CD4-positive, alpha-beta T cell treated with Interleukin-6 for 4 hours (primary cell): ENCODE results near the gene AGK.
"Not testable (repeated sequence)": the region's sequence is repeated elsewhere in the genome, so short reads cannot be mapped to it uniquely, and the experiment has no call there.

ENCODE experiments used
- DNase-seq: peaks from one replicate; pipeline ENCODE4 v3.0.0-alpha.2; 2020; ENCODE audit warnings: mixed read lengths

The AGK gene

DNA sequence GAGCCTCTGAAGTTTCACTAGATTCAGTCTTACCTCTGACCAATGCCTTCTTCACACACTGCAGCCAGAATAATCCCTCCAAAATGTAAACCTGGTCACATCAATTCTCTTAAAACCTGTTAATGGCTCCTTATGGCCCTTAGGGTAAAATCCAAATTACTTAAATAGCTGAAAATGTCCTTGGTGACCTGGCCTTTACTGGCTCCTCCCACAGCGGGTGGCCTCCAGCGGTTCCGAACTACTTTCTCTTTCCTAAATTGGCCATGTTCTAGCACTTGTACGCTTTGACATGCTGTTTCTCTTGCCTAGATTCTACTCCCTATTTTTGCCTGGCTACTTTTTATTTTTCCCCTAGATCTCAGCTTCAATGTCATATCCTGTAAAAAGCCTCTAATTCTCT is 36.1 kb downstream of the AGK start:
- DNase-seq: no peak

DNA sequence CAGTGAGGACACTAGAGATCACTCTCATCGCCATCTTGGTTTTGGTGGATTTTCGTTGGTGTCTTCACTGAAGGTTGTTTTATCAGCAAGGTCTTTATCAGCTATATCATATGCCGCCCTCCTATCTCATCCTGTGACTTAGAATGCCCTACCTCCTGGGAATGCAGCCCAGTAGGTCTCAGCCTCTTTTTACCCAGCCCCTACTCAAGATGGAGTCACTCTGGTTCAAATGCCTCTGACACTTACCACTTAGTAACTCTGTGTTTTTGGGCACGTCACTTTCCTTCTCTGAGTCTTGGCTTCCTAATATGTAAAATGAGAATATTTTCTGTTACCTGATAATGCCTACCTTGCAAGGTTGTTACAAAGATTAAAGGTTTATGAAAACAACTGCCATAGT is 37.7 kb downstream of the AGK start:
- no peak for DNase-seq

DNA sequence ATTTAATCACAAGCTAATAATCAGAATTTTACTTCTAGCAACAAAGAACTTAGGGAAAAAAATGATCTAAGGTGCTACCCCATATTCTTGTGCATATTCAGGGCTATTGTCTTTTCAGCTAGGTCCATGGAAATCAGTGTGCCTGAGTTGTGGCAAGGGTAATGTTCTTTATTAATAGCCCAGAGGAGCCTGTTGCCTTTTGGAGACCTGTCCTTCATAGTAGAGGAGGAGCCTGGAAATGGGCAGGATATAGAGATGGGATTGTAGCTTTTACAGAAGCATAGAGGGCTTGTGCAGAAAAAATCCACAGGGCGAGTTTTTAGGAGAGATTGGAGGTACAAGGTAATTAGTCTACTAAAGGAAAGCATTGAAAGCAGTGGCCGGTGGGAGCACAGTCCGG is 38.9 kb downstream of the AGK start:
- no peak for DNase-seq

DNA sequence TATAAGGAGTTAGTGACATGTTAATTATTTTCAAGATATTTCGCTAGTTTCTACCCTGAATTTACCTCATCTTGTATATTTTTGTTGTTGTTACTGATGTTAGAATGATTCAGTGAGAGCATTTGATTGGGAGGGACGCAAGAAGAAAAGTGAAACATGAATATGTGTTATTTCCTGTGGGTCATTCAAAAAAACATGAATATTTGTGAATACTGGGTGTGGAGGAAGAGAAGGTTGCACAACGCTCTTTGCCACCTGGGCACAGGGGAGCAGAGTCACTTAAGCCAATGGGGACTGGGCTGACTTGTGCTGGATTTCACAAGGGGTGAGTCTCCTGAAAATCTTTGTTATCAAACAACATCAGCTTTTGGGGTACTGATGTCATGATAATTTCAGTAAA is 39.5 kb downstream of the AGK start:
- DNase-seq: no peak

DNA sequence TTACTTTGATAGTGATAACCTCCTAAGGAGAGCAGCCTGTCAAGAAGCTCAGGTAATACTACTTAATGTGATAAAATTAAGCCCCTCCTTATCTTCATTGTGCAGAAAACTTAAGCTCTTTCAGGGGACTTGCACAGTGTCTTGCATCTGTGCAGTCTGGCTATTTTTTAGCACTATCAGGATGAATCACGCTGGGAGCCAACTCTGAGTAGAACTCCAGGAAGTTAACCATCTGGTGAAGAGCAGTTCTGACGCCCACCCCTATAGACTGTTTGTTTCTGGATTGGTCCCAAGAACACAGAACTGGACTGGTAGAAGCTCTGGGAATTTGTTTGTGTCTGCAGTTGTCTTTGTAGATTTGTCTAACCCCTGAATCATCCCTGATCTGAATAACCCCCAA is 41.9 kb downstream of the AGK start:
- DNase-seq: no peak

DNA sequence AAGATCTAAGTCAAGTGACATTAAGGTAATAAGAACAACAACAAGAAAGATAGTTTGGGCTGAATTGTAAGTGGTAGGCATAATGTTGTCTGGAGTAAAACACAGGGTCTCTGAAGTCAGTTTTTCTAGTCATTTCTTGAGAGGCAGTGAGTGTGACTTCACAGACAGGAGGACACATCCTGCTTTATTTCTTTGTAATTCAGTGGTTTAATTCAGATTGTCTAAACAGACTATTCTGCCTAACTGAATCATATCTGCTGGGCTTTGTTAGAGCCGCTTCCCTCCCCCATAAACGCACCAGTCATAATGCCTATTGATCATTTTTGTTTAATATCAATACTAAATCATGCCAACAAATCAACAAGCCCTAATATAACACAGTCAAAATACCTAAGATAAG is 46.8 kb downstream of the AGK start:
- DNase-seq: no peak

DNA sequence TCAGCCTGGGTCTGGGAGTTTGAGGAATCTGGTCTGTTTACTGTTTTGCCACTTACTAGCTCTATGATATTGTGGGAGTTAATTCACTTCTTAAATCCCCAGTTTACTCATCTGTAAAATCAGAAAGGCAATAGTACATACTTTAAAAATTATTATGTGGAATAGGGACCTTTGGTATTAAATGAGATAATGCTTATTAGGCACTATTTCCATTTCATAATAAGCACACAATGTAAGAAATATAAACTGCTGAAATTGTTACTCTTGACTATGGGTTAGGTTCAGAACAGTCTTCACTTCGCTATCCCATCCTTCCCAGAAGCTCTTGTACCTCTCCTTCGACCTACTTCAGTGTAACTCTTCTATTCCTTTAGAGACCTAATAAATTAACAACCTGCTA is 47.2 kb downstream of the AGK start:
- DNase-seq: no peak

DNA sequence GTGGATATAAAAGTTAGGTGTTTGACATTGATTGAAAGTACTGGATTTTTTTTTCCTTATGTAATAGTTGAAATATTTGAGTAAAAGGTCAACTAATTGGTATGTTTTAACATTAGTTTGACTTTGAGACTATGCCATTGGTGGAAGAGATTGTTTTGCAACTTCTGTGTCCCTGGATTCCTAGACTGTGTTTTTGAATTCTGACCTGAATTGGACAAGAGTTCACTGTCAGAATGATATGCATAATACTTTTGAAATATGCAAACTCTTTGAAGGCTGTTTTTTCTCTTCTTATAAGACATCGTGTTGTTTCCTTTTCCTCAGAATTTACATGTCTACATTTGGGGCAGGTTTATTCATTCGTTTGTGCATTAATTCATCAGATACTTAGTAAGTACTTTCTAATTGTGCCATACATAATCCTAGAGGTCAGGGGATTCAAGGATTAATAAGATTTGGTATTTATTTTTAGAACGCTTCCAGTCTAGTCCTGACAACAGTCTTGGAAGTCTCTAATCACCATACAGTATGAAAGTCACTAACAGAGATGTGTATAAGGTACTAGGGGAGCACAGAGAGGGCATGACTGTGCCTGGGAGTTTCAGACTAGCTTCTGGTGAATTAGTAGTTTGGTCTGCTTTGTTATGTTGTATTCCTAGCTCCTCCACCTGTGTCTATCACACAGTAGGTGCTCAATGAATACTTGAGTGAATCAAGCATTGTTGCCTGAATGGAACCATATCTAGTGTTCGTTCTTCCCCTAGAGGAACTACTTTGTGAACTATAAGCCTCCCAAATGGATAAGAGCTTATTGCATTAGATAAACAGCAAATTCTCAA is 49.2 kb downstream of the AGK start:
- DNase-seq: no peak

DNA sequence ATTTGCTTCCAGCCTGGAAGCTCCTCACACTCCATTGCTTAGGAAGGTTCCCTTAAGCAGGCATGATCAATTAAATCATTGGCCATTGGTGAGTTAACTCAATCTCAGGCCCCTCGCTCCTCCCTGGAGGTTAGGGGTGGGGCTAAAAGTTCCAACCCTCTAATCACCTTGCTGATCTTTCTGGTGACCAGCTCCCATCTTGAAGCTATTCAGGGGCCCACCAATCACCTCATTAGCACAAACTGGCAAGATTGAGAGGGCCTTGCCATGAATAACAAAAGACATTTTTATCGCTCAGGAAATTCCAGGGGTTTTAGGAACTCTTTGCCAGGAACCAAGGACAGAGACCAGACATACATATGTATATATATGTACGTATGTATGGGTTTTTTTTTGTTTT is 58.4 kb downstream of the AGK start:
- DNase-seq: no peak

DNA sequence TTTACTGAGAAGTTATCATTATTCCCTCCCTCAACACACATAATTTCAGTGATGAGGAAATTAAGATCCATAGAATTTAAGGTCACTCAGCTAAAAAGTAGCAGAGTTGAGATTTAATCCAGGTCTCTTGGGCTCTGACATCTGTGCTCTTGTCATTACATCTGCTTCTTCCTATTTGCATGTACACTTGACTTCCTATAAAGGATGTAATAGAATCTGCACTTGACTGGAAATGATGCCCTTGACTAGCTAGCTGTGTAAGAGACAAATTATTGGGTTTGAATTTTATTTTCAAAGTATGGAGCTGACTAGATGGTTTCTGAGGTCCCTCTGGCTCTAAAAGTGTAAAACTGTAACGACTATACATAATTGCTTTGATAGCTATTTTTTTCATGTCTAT is 59.5 kb downstream of the AGK start:
- DNase-seq: no peak

DNA sequence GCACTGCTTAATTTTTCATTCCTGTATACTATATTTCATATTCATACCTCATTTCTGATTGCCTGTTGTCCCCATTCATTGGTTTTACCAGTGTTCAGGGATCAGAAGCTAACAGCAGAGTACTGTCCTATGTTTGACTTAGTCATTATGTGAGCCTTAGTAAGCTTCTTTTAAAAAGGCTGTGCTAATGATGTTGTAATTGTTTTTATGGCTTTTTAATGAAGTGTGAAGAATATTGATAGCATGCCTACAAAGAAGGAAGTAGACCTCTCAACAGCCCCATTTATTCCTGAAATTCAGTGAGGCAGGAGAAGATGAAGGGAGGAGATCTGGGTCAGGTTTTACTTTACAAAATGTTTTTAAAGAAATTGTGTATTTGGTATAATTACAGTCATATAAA is 61.7 kb downstream of the AGK start:
- no peak for DNase-seq

DNA sequence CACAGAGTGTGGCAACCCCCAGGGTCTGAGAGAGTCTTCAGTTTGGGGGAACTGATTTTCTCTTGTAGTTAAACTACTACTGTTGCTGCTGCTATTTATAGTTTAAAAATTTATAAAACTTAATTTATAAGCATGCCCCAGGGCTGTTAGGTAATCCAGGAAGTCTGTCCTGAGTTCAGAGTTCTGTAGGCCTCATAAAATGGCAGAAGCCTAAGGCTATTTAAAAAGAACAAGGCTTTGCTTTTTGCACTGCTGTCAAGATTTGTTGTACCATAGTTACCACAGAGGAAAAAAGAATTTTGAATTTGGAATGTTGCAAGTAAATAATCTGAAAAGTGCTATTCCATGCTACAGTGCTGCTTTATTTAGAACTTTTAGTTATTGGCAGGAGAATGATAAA is 66.1 kb downstream of the AGK start:
- no peak for DNase-seq

DNA sequence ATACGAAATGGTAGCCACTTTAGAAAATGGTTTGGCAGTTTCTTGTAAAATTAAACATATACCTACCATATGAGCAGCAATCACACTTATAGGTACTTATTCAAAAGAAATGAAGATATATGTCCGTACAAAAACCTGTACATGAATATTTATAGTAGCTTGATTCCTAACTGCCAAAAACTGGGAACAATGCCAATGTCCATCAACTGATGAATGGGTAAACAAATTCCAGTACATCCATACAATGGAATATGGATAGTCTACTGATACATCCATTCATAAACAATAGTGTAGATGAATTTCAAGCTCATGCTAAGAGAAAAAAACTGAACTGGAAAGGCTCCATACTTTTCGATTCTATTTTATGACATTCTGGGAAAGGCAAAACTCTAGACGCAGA is 68.5 kb downstream of the AGK start:
- DNase-seq: no peak

DNA sequence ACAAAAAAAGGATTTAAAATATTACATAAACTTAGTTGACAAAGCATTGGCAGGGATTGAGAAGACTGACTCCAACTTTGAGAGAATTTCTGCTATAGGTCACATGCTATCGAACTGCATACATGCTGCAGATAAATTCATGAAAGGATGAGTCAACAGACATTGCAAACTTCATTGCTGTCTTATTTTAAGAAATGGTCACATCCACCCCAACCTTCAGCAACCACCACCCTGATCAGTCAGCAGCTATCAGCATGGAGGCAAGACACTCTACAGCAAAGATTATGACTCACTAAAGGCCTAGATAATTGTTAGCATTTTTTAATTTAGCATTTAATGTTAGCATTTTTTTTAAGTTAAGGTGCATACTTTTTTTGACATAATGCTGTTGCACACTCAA is 73.6 kb downstream of the AGK start:
- no peak for DNase-seq

DNA sequence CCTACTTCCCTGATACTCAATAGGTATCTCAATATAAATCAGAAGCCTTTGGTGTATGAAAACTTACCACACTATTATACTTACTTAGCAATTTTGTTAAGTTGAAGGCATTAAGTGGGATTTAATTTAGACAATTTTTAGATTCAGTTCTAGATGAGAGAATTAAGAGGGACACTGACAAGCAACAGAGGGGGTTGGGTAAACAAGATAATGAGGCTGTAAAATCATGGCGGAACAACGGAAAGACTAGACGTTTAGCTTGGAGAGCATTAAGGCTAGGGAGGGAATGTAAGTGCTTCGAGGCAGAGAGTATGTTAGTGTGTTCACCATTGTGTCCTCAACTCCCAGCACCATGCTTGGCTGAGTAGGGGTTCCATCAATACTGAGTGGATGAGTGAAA is 79.4 kb downstream of the AGK start:
- DNase-seq: no peak

DNA sequence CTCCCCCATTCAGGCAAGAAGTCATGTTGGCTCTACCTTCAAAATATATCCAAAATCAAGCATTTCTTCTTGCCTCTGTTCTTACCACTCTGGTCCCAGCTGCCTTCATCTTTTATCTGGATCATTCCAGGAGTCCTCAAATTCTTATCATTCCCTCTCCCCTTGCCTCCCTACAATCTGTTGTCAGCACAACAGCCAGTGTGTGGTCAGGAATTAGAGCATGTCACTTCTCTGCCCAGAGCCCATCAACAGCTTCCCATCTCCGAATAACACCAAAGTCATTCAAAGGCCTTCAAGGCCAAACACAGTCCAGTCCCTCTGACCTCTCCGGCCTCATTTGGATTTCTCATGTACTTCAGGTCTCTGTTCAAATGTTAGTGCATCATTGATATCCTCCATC is 80.3 kb downstream of the AGK start:
- no peak for DNase-seq

DNA sequence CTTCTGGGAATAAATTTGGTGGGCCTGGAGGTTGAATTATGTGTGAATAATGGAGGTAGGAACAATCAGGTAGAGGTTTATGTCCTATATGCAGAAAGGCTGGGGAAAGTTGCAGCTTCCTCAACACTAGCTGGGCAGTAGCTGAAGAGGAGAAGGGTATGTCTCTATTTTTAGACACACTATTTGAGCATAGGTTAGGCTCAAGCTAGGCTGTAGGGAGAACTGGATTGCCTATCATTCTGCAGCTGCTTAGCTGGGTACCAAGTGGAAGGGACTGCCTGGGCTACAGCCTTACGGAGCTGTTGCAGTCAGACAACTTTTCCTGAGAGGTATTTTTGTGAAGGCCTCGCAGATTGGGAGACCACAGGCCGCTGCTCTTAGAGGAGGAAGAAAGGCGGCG is 82.9 kb downstream of the AGK start:
- DNase-seq: no peak

DNA sequence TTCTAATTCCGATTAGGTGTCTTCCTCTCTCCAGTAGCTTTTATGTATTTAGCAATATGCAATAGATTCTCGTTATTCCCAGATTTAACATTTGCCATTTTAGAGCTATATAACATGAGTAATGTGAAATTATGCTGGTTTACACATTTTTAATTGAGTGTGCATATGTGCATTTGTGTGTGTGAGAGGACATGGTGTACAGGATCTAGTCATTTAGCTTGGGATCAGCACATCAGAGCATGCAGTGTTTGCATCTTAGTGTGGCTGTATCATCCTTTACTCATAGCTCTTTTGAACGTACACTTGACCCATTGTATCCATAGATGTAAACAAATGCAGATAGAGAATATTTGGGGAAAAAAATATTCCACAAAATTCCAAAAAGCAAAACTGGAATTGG is 84.8 kb downstream of the AGK start:
- DNase-seq: no peak

DNA sequence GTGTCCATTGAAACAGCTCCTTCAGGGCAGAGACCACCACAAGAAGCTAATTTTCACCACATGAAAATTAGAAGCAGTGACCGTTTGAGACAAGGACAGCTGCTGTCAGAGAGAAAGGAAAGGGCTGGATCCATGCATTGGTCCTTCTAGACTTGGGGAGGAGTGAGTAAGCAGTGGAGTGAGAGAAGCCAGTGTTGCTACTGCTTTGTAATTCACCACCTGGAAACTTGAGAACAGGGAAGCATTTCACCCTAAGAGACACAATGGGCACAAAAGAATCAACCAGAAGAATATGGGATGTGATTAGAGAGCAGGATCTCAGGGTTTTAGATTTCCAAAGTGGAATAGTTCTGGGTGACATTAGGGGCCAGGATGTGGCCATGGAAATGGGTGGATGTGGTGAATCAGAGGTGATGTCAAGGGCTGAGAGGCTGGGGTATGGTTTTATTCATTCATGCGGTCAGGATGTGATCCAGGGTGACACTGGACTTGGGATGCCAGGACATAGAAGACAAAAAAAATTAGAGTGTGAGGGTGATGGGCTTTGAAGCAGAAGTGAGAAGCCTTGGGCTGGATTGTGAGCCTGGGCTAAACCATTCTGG is 89.1 kb downstream of the AGK start:
- DNase-seq: no peak

DNA sequence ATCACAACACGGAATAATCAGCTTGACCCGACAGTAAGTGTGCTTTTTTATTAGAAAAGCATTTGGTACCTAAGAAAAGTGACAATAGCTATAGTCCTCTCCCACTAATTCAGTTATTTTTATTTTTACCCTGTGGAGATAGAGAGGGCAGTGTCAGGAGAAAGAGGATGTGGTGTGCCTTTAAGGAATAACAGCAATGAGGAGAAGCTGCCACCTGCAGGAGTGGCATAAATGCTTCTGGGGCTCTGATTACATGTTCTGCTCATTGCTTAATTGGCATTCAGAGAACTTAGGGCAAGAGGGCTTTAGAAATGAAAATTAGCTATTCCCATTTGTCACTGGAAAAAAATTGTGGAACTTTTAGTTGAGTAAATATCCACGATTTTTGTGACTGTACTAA is 90.7 kb downstream of the AGK start:
- DNase-seq: no peak

DNA sequence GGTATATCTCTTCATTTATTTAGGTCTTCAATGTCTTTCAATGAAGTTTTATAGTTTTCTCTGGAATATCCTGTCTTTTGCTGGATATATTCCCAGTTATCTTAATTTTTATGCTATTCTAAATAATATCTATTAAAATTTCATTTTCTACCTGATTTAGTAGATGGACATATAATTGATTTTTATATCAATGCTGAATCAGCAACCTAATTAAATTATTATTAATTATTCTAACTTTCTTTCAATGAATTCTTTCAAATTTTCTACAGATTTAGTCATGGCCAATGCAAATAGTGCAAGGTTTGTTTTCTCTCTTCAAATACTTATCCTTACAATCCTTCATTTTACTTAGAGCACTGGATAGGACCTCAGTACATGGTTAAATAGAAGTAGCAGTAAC is 94.0 kb downstream of the AGK start:
- no peak for DNase-seq

DNA sequence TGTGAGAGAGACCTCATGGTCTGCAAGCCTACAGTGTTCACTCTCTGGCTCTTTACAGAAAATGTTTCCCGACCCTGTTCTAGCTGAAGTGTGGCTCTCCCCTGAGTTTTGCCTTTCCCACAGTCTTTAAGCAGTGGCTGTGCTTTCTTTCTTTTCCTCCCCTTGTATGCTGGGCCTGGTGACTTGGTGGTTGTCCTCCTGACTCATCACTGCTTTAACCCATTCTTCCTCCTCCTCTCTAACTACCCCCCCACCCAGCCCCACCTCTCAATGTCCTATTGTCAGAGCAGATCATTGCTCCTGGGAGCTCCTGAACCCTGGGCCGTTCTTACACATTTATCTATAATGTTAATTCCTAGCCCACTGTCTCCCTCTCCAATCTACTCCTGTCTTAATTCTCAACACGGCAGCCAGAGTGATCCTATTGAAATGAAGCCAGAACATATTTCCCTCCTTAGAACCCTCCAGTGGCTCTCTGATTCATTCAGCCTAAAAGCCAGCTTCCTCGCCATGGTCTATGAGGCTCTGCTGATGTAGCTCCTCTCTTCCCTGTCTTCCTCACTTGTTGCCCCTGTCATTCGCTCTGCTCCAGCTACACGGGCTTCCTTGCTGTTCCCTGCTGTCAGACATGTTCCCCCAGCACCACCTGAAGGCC is 95.7 kb downstream of the AGK start:
- DNase-seq: no peak

DNA sequence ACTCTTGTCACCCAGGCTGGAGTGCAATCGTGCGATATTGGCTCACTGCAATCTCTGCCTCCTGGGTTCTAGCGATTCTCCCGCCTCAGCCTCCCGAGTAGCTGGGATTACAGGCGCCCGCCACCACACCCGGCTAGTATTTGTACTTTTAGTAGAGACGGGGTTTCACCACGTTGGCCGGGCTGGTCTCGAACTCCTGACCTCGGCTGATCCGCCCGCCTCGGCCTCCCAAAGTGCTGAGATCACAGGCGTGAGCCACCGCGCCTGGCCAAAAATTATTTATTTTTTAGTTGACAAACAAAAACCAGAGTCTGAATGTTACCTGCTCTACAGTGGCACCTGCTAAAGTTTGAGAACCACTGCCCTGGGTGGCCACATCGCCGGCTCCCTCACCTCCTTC is 96.5 kb downstream of the AGK start:
- not testable (repeated sequence) for DNase-seq
